Central memory CD4-positive, alpha-beta T cell (primary cell): ENCODE data around the gene CASZ1.

ENCODE experiments used
- DNase-seq: peaks from one replicate; pipeline ENCODE4 v3.0.0; 2022

CASZ1 gene

GRCh38 chr1:10667861-10668761 lies 128.3 kb downstream of the CASZ1 start:
- DNase-seq: no peak

- no peak for DNase-seq
Observed at GRCh38 chr1:10665930-10666850, 130.3 kb downstream of the CASZ1 start.

- no peak for DNase-seq
Observed at GRCh38 chr1:10665226-10665625, 131.2 kb downstream of the CASZ1 start.

DNA sequence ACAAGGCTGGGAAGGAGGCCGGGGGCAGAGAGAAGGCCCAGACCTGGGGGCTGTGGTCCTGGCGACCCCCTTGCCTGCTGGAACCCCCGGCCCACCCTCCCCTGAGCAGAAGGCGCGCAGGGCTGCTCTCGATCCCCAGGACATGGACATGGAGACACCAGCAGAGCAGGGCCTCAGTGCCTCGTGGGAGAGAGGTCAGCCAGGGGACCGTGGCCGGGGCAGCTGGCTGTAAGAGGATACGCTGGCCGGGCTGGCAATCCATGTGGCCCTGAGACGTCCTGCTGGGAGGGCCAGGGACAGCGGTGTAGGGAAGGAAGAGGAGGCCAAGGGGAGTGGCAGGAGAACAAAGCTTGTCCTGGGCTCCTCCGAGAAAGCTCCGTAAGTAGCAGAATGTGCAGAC lies 132.2 kb downstream of the CASZ1 start:
- no peak for DNase-seq

DNA sequence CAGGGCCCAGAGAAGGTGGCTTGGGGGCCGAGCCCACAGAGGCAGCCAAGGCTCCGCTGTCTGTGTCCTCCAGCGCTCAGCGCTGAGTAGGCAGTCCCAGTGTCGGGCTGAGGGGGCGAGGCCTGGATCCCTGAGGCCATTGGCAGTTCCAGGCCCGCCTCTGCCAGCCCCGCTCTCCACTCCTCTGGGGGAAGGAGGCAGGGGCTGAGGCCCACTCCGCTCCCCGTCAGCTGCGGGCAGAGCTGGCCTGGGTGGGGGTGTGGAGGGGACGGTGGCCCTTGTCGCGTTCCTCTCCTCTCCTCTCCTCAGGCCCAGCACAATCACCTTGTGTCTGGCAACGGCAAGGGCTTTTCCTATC lies 132.8 kb downstream of the CASZ1 start:
- no peak for DNase-seq

DNA sequence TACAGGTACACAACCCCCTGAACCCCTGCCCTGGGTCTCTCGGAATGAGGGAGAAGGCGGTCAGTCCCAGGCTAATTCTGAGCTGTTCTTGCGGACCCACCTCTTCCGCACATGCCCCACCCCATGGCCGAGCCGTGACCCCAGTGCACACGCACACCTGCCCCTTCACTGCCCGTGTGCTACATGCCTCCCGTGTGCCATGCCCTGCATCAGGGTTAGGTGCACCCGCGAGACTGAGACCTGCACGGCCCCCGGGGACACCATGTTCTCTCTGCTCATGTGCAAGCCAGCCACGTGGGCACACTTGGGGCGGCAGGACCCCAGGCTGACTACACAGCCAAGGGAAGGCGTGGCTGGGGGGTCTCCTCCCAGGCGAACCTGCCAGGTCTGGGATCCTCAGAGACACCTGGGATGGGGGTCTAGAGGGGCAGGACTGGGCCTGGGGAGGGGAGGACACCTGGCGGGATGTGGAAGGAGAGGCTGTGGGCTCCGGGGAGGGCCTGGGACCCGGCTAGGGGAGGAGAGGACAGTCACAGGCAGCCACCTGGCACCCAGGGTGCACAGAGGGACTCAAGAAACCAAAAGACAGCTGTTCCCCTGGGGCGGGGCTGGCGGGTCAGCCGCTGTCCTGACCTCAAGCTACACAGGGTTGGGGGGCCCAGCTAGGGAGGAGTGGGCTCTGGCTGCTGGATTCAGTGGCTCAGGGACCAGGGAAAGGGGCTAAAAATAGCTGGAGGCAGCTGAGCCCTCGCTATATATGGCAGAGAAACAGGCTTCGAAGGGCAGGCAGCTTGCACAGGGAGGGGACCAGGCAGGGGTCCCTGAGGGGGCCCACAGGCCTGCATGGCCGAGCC lies 133.4 kb downstream of the CASZ1 start:
- DNase-seq: no peak

GRCh38 chr1:10662090-10662688 lies 134.3 kb downstream of the CASZ1 start:
- DNase-seq: no peak

DNA sequence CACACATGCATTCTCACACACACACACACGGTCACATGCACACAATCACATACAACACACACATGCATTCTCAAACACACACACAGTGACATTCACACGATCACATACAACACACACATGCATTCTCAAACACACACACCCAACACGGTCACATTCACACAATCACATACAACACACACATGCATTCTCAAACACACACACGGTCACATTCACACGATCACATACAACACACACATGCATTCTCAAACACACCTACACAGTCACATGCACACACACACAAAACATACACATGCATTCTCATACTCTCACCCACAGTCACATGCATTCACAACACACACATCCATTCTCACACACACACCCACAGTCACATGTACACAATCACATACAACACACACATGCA lies 135.0 kb downstream of the CASZ1 start:
- no peak for DNase-seq

DNA sequence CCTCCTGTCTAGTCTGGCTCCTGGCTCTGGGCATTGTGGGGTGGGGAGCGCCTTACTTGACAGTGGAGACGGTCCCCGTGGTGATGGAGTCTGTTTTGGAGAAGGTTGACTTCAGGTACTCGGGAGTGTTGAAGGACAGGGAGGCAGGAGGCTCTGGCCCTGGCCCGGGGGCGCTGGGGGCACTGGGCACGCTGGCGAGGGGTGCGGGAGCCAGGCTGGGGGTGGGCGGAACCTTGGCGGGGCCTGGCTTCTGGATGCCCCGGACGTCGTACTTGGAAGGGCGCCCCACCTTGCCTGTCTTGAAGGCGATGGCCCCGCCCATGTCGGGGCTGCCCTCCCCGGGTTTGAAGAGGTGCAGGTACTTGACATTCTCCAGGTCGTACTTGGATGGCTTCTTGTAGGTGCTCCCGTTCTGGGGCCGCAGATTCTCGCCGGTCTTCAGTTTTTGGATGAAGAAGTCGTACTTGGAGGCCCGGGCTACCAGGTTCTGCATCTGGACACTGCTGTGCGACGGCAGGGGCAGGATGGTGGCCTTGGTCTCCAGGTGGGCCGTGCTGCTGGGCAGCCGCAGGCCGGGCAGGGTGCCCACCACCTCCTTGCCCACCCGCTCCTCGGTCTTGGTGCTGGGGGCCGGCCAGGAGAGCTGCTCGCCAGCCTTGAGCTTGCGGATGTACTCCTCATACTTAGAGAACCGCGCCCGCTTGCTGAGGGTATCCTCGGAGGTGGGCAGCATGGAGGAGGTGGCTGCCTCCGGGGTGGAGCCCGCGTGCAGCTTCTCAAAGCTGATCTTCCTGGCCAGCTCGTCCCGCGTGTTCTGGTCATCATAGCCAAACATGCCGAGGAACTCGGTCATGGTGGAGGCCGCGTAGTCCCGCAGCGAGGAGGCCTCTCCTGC lies 136.6 kb downstream of the CASZ1 start:
- DNase-seq: no peak

GRCh38 chr1:10659218-10659617 lies 137.2 kb downstream of the CASZ1 start:
- DNase-seq: no peak

GRCh38 chr1:10658396-10659066 lies 137.9 kb downstream of the CASZ1 start:
- no peak for DNase-seq

DNA sequence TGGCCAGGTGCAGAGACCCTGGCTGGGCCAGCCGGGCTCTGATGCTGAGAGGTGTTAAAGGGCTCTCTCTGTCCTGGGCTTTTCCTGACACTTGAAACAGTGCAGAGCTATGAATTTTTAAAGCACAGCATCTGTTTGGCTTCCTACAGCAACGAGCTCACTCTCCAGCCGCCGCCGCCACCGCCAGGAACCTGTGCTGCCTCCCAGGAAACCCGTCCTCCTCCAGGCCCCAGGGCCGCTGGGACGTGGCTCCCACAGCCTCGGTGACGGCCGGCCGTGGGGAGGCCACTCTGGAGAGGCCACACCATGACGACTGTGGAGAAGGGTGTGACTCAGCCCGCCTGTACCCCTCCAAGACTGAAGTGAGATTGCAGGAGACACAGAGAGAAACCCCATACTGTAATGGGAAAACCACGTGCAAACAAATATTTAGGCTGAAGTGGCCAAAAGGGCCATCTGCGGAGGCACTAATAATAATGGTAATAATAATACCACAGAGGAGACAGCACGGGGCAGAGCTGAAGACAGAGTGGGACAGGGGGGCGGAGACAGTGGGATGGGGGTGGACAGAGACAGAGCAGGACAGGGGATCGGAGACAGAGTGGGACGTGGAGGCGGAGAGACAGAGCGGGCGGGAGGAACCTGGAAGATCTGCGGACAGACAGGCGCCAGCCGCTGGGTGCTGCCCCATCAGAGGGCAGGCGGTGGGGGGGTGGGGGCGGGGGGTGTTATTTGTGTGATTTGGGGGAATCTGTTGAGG lies 139.2 kb downstream of the CASZ1 start:
- DNase-seq: no peak

GRCh38 chr1:10656431-10656830 lies 140.0 kb downstream of the CASZ1 start:
- no peak for DNase-seq

- DNase-seq: no peak
Observed at GRCh38 chr1:10655002-10655401, 141.4 kb downstream of the CASZ1 start.

GRCh38 chr1:10653370-10654125 lies 142.9 kb downstream of the CASZ1 start:
- DNase-seq: no peak

GRCh38 chr1:10652626-10653025 lies 143.8 kb downstream of the CASZ1 start:
- no peak for DNase-seq

DNA sequence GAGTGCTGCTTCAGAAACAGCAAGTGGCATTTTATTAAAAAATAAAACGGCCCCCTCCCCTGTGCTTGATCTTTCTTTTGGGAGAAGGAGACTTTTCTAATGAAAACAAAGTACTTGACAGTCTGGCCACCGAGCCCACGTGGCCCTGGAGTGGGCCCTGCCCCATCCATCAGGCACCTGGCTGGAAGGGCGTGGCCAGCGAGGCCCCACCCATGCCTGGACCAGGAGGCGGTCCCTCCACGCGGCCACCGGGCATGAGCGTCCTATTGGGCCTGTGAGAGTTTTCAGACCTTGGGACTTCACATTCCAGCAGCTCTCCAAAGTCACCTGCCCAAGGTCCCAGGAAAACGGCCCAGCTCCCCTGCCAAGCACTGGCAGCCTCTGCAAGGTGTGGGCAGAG lies 144.7 kb downstream of the CASZ1 start:
- no peak for DNase-seq

DNA sequence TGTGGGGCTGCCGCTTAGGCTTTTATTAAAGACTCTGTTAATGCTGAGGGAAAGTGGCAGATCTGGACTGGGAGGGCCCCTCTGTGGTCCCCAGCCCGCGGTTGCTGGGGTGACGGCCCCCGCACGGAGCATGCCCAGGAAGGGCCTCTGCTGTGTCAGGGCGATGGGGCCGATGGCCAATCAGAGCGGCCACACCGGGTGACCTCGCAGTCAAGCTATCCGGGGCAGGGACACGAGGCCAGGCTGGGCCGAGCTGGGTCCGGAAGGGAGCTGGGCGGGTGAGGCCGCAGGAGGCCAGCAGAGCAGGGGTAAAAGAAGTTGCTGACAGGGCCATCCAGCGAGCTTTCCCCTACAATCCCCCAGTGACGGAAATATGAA lies 145.1 kb downstream of the CASZ1 start:
- DNase-seq: no peak
